Type B pancreatic cell (in vitro differentiated cells): ENCODE data around the gene SSR4. TPM values are rescaled to one million over a fixed set of nuclear protein-coding genes. Genes with fewer than 3 reads are reported as not detected.

Experiments
- DNase-seq: peaks from one replicate; pipeline ENCODE4 v3.0.0; 2021; ENCODE audit warnings: mixed read lengths; ENCODE audit not compliant: unreplicated experiment; ENCODE audit errors: extremely low spot score
- H3K27ac Mint-ChIP-seq: 2 replicates; pipeline ENCODE4 v1.8.0; 2021; ENCODE audit warnings: mild to moderate bottlenecking, mixed read lengths
- H3K27me3 Mint-ChIP-seq: 2 replicates; pipeline ENCODE4 v1.8.0; 2021; ENCODE audit warnings: mixed read lengths
- H3K36me3 Mint-ChIP-seq: 2 replicates; pipeline ENCODE4 v1.8.0; 2021; ENCODE audit warnings: mixed read lengths
- H3K4me1 Mint-ChIP-seq: one replicate; pipeline ENCODE4 v1.8.0; 2021; ENCODE audit warnings: mixed read lengths; ENCODE audit not compliant: unreplicated experiment
- H3K4me3 Mint-ChIP-seq: 2 replicates; pipeline ENCODE4 v1.8.0; 2021; ENCODE audit warnings: mild to moderate bottlenecking, mixed read lengths
- H3K9me3 Mint-ChIP-seq: 2 replicates; pipeline ENCODE4 v1.8.0; 2021; ENCODE audit warnings: mixed read lengths
- CTCF ChIP-seq: fragments of 200-600 bp; sonication (generic); conservative IDR thresholded peaks from 2 replicates; pipeline ENCODE4 v1.5.0; 2021; ENCODE audit warnings: antibody characterized with exemption, mild to moderate bottlenecking
- total RNA-seq: library from RNA; stranded (reverse); gene quantifications from 2 replicates; pipeline ENCODE4 v1.2.1, GENCODE V29; 2021; ENCODE audit warnings: low replicate concordance

SSR4 gene
- total RNA-seq, 1 donor from 2014 or later, result 271 TPM

GRCh38 chrX:153769158-153769864 lies 25.2 kb upstream of the SSR4 start:
- Mint-ChIP-seq H3K27me3 (no peaks in the 10 kb centered on the region), H3K4me3 (no peak overlapping the region), H3K36me3 (no peaks in the 10 kb centered on the region), H3K9me3 (no peaks in the 10 kb centered on the region), H3K27ac (no peak overlapping the region), H3K4me1 (no peaks in the 10 kb centered on the region)
- TF ChIP-seq CTCF, result no peak
- DNase-seq, result no peak

GRCh38 chrX:153769865-153770600 lies 24.4 kb upstream of the SSR4 start:
- no peak overlapping the region for H3K27ac Mint-ChIP-seq
- no peaks in the 10 kb centered on the region for H3K27me3 Mint-ChIP-seq
- H3K4me1 Mint-ChIP-seq, result no peaks in the 10 kb centered on the region
- TF ChIP-seq CTCF, result no peak
- no peaks in the 10 kb centered on the region for H3K36me3 Mint-ChIP-seq
- no peak for DNase-seq
- no peaks in the 10 kb centered on the region for H3K9me3 Mint-ChIP-seq
- H3K4me3 Mint-ChIP-seq, result no peak overlapping the region

- H3K27me3 Mint-ChIP-seq, result no peaks in the 10 kb centered on the region
- no peak for DNase-seq
- H3K27ac Mint-ChIP-seq, result no peak overlapping the region
- H3K4me3 Mint-ChIP-seq, result no peak overlapping the region
- no peaks in the 10 kb centered on the region for H3K4me1 Mint-ChIP-seq
- no peaks in the 10 kb centered on the region for H3K36me3 Mint-ChIP-seq
- H3K9me3 Mint-ChIP-seq, result no peaks in the 10 kb centered on the region
- TF ChIP-seq CTCF, result no peak
These were observed 23.7 kb upstream of the SSR4 start for GRCh38 chrX:153770601-153771414.

GRCh38 chrX:153771415-153772315 lies 22.8 kb upstream of the SSR4 start:
- Mint-ChIP-seq H3K4me3 (no peak overlapping the region), H3K27ac (no peak overlapping the region), H3K36me3 (no peaks in the 10 kb centered on the region), H3K9me3 (no peaks in the 10 kb centered on the region), H3K4me1 (no peaks in the 10 kb centered on the region), H3K27me3 (no peaks in the 10 kb centered on the region)
- no peak for DNase-seq
- TF ChIP-seq CTCF, result no peak
